Measurements from ENCODE around the gene SAAL1.

- TF ChIP-seq CTCF (IDR thresholded peaks at IDR 0.05) (no peak), POLR2A (IDR thresholded peaks at IDR 0.05) (no peak)
Observed at GRCh38 chr11:18100926-18101656, 4.8 kb downstream of the SAAL1 start.
